Epithelial cell of esophagus (primary cell): ENCODE measurements around the gene ANXA1.

ENCODE experiments used
- DNase-seq: peaks from one replicate; pipeline ENCODE4 v3.0.0; 2010; ENCODE audit warnings: low read depth
- H3K4me3 ChIP-seq: 2 replicates; pipeline ENCODE4 v1.5.1; 2011; ENCODE audit warnings: mild to moderate bottlenecking, low read length, control low read depth
- TF ChIP-seq, protein P1 (sequence below): IDR thresholded peaks from 2 replicates; pipeline ENCODE4 v1.5.1; 2011; ENCODE audit warnings: low read depth, mild to moderate bottlenecking, low read length, control low read depth, inconsistent platforms; ENCODE audit not compliant: insufficient read depth; ENCODE audit errors: missing control alignments

ANXA1 gene

DNA sequence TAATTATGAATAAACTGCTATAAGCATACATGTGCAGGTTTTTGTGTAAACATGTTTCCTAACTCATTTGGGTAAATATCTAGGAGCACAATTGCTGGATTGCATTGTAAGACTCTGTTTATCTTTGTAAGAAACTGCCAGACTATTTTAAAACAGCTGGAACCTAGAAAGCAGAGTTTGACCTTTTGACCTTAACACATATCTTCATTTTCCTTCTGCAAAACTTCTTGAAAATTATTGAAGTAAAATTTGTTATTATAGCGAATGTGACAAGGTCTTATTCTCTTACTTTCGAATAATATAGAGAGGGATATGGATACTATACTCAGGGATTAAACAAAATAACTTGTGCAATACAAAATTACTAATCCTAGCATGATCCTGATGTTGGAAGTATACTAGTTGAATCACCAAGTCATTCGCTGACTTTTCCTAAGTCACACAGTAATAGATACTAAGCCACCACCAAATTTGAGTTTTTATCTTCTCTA lies 3.2 kb upstream of the ANXA1 start:
- no peak overlapping the region for H3K4me3 ChIP-seq
- DNase-seq: peak; percentile 78
- TF ChIP-seq, protein P1, sequence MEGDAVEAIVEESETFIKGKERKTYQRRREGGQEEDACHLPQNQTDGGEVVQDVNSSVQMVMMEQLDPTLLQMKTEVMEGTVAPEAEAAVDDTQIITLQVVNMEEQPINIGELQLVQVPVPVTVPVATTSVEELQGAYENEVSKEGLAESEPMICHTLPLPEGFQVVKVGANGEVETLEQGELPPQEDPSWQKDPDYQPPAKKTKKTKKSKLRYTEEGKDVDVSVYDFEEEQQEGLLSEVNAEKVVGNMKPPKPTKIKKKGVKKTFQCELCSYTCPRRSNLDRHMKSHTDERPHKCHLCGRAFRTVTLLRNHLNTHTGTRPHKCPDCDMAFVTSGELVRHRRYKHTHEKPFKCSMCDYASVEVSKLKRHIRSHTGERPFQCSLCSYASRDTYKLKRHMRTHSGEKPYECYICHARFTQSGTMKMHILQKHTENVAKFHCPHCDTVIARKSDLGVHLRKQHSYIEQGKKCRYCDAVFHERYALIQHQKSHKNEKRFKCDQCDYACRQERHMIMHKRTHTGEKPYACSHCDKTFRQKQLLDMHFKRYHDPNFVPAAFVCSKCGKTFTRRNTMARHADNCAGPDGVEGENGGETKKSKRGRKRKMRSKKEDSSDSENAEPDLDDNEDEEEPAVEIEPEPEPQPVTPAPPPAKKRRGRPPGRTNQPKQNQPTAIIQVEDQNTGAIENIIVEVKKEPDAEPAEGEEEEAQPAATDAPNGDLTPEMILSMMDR: no peak

DNA sequence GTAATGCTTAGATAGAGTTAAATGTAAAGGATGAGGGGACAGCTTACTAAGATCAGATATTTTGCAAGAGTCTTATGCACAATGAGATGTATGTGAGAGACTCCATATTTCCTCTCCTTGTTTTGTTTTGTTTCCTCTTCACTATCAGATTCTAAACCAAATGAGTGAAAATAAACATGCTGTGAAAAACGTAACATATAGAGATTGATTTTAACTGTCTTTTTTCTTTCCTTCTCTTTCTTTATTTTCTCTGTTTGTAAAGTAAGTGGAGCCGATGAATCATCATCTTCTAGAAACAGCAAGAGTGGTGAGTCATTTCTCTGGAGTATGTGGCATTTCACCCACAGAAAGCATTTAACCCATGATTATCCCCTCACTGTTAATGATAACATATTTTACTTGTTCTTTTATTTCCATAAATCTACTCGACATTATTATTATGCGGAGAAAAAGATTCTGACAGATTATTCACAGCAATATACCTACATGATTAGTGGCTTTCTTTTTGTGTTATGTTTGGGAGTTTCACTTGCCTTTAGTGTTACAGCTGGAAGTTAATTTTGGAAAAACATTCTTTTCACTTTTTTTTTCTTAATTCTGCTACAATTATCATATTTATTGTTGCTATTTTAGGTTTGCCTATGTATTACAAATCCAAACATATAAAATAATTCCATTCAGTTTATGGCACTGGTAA lies 2.1 kb upstream of the ANXA1 start:
- TF ChIP-seq, protein P1: no peak
- DNase-seq: peak; percentile 88
- H3K4me3 ChIP-seq: no peak overlapping the region

DNA sequence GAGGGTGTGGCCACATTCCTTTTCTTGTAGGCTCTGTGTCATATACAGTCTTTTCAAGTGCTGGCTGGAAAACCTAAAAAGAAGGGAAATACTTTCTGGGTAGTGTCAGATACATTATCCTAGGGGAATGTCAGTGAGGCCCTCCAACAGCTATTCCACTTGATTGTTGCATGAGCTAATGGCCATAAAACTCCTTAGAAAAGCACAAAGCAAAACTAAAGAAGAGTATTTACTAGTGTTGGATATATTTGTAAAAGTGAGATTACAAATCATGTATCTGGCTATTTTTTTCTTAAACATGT lies 829 bp downstream of the ANXA1 start:
- TF ChIP-seq, protein P1: no peak
- peak; percentile 57 for DNase-seq
- peak overlapping the region; percentile 92 for H3K4me3 ChIP-seq

DNA sequence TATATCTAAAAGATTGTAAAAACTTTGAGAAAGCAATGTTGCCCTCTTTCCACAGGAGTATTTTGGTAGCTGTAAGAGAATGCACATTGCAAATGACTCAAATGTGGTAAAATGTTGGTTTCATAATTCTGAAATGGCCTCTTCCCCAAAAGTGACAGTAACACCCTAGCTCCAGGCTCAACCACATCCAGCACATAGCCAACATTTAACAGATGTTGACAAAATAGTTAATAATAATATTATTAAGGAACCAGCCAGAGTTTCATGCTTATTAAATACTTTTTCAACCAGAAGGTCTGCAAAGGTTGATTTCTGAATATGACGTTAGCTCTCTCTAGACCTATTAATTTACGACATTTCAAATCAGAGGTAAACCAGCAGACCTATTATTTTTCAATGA lies 1.3 kb downstream of the ANXA1 start:
- peak overlapping the region; percentile 92 for H3K4me3 ChIP-seq
- DNase-seq: no peak
- TF ChIP-seq, protein P1: no peak

DNA sequence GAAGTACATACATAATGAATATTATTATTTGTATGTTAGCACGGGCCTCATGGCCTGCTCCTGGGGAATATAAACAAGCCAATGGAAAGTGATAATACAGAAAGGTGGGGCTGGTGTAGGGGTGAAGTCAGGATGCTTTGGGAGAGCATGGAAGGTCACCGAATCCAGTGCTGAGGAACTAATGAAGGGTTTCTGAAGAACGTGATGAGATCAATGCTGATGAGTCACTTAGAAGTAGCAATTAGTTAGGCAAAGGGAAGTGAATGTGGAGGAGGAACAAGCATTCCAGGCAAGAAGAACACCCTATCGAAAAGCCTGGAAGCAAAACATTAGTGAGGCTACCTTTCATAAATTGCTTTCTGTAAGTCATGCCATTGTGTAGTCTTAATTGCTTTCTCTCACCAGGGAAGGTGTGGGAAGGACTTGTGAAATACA lies 2.1 kb downstream of the ANXA1 start:
- DNase-seq: peak; percentile 75
- TF ChIP-seq, protein P1: no peak
- peak overlapping the region; percentile 92 for H3K4me3 ChIP-seq

DNA sequence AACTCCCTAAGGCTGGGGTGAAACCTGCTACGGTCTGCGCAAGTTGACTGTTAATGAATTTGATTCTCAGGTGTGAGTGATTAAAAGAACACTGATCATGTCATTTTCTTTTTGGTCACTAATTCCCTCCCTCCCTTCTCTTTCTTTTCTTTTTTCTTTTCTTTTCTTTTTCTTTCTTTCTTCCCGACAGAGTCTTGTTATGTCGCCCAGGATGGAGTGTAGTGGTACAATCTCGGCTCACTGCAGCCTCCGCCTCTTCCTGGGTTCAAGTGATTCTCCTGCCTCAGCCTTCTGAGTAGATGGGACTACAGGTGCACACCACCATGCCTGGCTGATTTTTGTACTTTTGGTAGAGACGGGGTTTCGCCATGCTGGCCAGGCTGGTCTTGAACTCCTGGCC lies 2.6 kb downstream of the ANXA1 start:
- DNase-seq: no peak
- H3K4me3 ChIP-seq: peak overlapping the region; percentile 92
- TF ChIP-seq, protein P1: no peak

DNA sequence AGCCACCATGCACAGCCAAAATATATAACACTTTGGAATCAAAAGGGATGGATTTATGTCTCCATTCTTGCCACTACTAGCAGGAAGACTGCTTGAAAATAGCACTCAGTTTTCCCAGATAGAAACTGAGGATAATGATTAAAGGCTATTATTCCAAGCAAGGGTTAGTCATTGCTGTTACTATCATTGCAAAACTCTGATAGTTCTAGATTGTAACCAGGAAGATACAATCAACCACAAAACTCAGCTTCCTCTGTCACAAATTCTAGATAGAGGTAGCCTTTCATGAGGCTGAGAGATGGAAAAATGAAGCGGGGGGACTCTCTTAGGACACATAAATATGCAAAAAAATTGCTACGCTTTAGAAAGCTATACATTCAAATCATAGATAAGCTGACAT lies 3.1 kb downstream of the ANXA1 start:
- H3K4me3 ChIP-seq: peak overlapping the region; percentile 92
- peak; percentile 35 for DNase-seq
- TF ChIP-seq, protein P1: no peak
